Measurements from ENCODE around the gene EHBP1. TPM values are rescaled to one million over a fixed set of nuclear protein-coding genes. Genes with fewer than 3 reads are reported as not detected.

Gene EHBP1
- total RNA-seq, 6 experiments from 2014 or later: 40.4 to 66.6 (median 46.3) TPM

DNA sequence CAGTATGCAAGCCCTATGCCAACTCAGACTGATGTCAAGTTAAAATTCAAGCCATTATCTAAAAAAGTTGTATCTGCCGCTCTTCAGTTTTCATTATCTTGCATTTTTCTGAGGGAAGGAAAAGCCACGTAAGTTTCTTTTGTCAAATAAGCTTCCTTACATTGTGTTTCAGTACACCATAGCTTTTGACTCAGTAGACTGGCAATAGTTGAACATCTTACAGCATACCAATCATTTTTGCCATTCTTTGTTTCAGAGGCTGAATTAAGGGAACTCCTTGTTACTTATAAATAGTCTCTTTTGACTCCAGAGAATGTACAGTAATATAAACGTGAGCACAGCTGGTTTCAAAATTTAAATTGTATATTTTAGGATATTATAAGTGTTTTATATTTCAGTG, 120.6 kb downstream of the EHBP1 start:
- peak in 2 of 4 donors; percentile 11 to 47 for ATAC-seq
- H3K4me1 ChIP-seq: peaks cover 0 to 26% (median 10%) of the 10 kb centered on the region in 4 donors
- no peaks in the 10 kb centered on the region for H3K9me3 ChIP-seq
- intact Hi-C loops (cut with DNase I): no loop called here
- H3K4me3 ChIP-seq: no peak overlapping the region
- H3K36me3 ChIP-seq: peaks cover 0 to 15% (median 7%) of the 10 kb centered on the region in 4 donors
- H3K27ac ChIP-seq: no peak overlapping the region
- no peak for DNase-seq
- TF ChIP-seq CTCF (IDR thresholded peaks at IDR 0.05) (no peak), POLR2A (IDR thresholded peaks at IDR 0.05) (no peak)
- no peaks in the 10 kb centered on the region for H3K27me3 ChIP-seq
- WGBS (ENCODE audit: insufficient coverage, low coverage, low lambda C conversion rate, missing lambda C conversion rate): 53% methylated on average over 3 of the region's 3 CpGs

- ATAC-seq: no peak
Measured at GRCh38 chr2:62826953-62827675, 121.6 kb downstream of the EHBP1 start.

GRCh38 chr2:62831729-62832128, 126.2 kb downstream of the EHBP1 start:
- Histone ChIP-seq H3K36me3 (peaks cover 6 to 14% (median 8%) of the 10 kb centered on the region in 4 donors), H3K9me3 (no peaks in the 10 kb centered on the region), H3K4me1 (no peaks in the 10 kb centered on the region), H3K27me3 (no peaks in the 10 kb centered on the region), H3K4me3 (no peak overlapping the region), H3K27ac (no peak overlapping the region)
- TF ChIP-seq CTCF (IDR thresholded peaks at IDR 0.05): no peak
- TF ChIP-seq POLR2A (IDR thresholded peaks at IDR 0.05): no peak
- DNase-seq (no peak), ATAC-seq (no peak)
- intact Hi-C loops (cut with DNase I): no loop called here

More at GRCh38 chr2:62826953-62827675, 121.6 kb downstream of the EHBP1 start:
- Histone ChIP-seq H3K36me3 (peaks cover 0 to 18% (median 11%) of the 10 kb centered on the region in 4 donors), H3K4me3 (no peak overlapping the region), H3K4me1 (peaks cover 0 to 23% (median 5%) of the 10 kb centered on the region in 4 donors), H3K27ac (no peak overlapping the region), H3K27me3 (no peaks in the 10 kb centered on the region), H3K9me3 (no peaks in the 10 kb centered on the region)
- TF ChIP-seq CTCF (IDR thresholded peaks at IDR 0.05) (no peak), POLR2A (IDR thresholded peaks at IDR 0.05) (no peak)
- DNase-seq: no peak
- intact Hi-C loops (cut with DNase I): no loop called here
- WGBS (ENCODE audit: insufficient coverage, low coverage, low lambda C conversion rate, missing lambda C conversion rate): 85% methylated on average over 4 of the region's 4 CpGs

DNA sequence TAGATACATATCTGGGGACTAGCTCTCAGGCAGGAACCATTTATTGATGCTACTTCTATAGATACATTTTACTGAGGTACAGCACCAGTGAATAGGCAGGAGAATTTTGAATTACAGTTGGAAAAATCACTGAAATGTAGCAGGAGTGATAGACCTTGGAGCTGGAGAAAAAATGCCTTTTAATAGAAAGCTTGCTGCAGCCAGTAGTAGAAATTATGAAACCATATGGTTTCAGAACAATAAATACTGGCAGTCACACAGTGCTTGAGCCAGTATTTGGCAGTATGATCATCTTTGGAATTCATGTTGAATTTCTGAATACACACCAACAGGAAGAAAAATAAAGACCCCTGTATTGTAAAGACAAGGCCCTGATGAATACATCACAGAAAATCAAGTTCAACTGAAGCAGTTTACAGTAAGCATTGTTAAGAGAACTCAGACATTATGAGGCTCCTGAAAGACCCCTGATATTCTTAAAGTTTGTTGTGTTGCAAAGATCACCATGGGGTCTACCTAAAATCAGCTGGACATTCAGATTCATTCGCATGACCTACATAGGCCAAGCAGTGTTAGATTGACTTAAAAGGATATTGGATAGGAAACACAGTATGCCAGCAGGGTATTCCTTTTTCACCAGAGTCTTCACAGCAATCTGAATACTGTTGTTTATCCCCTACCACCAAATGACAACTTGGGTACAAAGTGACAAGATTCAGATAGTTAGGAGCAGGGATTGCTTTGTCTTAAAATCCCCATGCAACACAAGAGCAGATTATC, 139.0 kb downstream of the EHBP1 start:
- Histone ChIP-seq H3K27me3 (no peaks in the 10 kb centered on the region), H3K36me3 (peaks cover 0 to 6% (median 0%) of the 10 kb centered on the region in 4 donors), H3K4me1 (no peaks in the 10 kb centered on the region), H3K9me3 (no peaks in the 10 kb centered on the region), H3K4me3 (no peak overlapping the region), H3K27ac (no peak overlapping the region)
- ATAC-seq: no peak
- intact Hi-C loops (cut with DNase I): no loop called here
- DNase-seq: no peak
- WGBS (ENCODE audit: insufficient coverage, low coverage, low lambda C conversion rate, missing lambda C conversion rate): 80% methylated on average over 1 of the region's 1 CpG
- TF ChIP-seq POLR2A (IDR thresholded peaks at IDR 0.05) (no peak), CTCF (IDR thresholded peaks at IDR 0.05) (no peak)
